Head of caudate nucleus (tissue), 42 donors: ENCODE measurements around the gene COA8.
A peak's percentile ranks its signal among the peaks of the same experiment; 100 is the strongest.

Source experiments
- DNase-seq, 42 donors: peaks; one replicate each; pipeline versions ENCODE4 v3.0.0 to v3.0.0-alpha.2; 2020 to 2021; ENCODE audit warnings: mixed read lengths in 7 of 42
- intact Hi-C: fragments of 100-400 bp; cut with DNase I; formaldehyde crosslinking; loops from one replicate; pipeline ENCODE4 v1.15.0; 2022

The COA8 gene

GRCh38 chr14:103562429-103563225, at the start of gene COA8, which contains the start of gene BAG5:
Gene COA8 (plus strand): TSS chr14:103562960. CDS start chr14:103563002, 42 bp downstream.
Gene BAG5 (minus strand): TSS chr14:103562657. CDS start chr14:103561164, 1,493 bp downstream.
- intact Hi-C loops = loop anchor here (10.0 kb wide), 1 partner anchor 362 kb away; the partner anchor contains the start of gene TDRD9
- DNase-seq = peak; percentile 68 to 95 (median 89)

- intact Hi-C loops = no loop called here
- DNase-seq = peak in 8 of 42 donors; percentile 5 to 27 (median 16)
Measured at GRCh38 chr14:103514596-103515421, 48.0 kb upstream of the COA8 start.

GRCh38 chr14:103516426-103517173, 46.2 kb upstream of the COA8 start:
- DNase-seq = peak in 7 of 42 donors; percentile 17 to 66 (median 30)

GRCh38 chr14:103517174-103517566, 45.6 kb upstream of the COA8 start:
- DNase-seq = peak in 1 of 42 donors; percentile 29
- intact Hi-C loops = no loop called here

More at GRCh38 chr14:103516426-103517173, 46.2 kb upstream of the COA8 start:
- intact Hi-C loops = no loop called here

GRCh38 chr14:103517721-103518421, 44.9 kb upstream of the COA8 start:
- intact Hi-C loops = loop anchor here (2.0 kb wide), 1 partner anchor 27 kb away; no protein-coding TSS in a partner anchor
- DNase-seq = peak in 2 of 42 donors; percentile 34 to 54

- DNase-seq = peak in 41 of 42 donors; percentile 67 to 91 (median 82)
- intact Hi-C loops = loop anchor here (2.0 kb wide), 1 partner anchor 26 kb away; no protein-coding TSS in a partner anchor
Measured at GRCh38 chr14:103518422-103519042, 44.2 kb upstream of the COA8 start.

- intact Hi-C loops = loop anchor here (2.0 kb wide), 1 partner anchor 26 kb away; no protein-coding TSS in a partner anchor
- peak in 9 of 42 donors; percentile 21 to 67 (median 46) for DNase-seq
Measured at GRCh38 chr14:103519043-103519836, 43.5 kb upstream of the COA8 start.

- intact Hi-C loops = loop anchor here (2.0 kb wide), 1 partner anchor 25 kb away; no protein-coding TSS in a partner anchor
- DNase-seq = peak in 4 of 42 donors; percentile 17 to 50 (median 39)
Measured at GRCh38 chr14:103519837-103520212, 42.9 kb upstream of the COA8 start.

- DNase-seq = no peak
- intact Hi-C loops = no loop called here
Measured at GRCh38 chr14:103520269-103520656, 42.5 kb upstream of the COA8 start.

- intact Hi-C loops = no loop called here
- DNase-seq = peak; percentile 64 to 94 (median 85)
Measured at GRCh38 chr14:103520657-103521437, 41.9 kb upstream of the COA8 start.

- intact Hi-C loops = no loop called here
- peak in 21 of 42 donors; percentile 40 to 86 (median 66) for DNase-seq
Measured at GRCh38 chr14:103521438-103521950, 41.3 kb upstream of the COA8 start.

- DNase-seq = peak in 4 of 42 donors; percentile 17 to 60 (median 27)
- intact Hi-C loops = no loop called here
Measured at GRCh38 chr14:103521951-103522563, 40.7 kb upstream of the COA8 start.

- DNase-seq = peak; percentile 68 to 94 (median 89)
- intact Hi-C loops = no loop called here
Measured at GRCh38 chr14:103522649-103523574, 39.8 kb upstream of the COA8 start, which contains the start of gene CKB. Gene CKB (minus strand): TSS chr14:103522830. CDS start chr14:103522493, 337 bp downstream.

GRCh38 chr14:103523575-103523954, 39.2 kb upstream of the COA8 start:
- intact Hi-C loops = no loop called here
- no peak for DNase-seq
